Measurements from ENCODE around the gene THUMPD1.

DNA sequence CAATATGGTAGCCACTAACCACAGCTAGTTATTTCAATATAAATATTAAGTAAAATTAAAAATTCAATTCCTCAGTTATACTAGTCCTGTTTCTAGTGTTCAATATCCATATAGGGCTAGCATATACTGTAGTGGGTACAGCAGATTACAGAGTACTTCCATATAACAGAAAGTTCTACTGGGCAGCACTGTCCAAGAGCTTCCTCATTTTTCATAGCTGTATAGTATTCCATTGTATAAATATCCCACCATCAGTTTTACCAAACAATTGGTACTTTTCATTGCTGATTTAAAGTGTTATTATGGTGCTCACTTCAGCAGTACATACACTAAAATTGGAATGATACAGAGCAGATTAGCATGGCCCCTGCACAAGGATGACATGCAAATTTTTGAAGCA lies 42.6 kb upstream of the THUMPD1 start:
- no peak for TF ChIP-seq CTCF (IDR thresholded peaks at IDR 0.05)
- TF ChIP-seq POLR2A (IDR thresholded peaks at IDR 0.05), result no peak
